ENCODE data around the gene OXA1L.
"Not testable (repeated sequence)": the region's sequence is repeated elsewhere in the genome, so short reads cannot be mapped to it uniquely, and the experiment has no call there.

The OXA1L gene

DNA sequence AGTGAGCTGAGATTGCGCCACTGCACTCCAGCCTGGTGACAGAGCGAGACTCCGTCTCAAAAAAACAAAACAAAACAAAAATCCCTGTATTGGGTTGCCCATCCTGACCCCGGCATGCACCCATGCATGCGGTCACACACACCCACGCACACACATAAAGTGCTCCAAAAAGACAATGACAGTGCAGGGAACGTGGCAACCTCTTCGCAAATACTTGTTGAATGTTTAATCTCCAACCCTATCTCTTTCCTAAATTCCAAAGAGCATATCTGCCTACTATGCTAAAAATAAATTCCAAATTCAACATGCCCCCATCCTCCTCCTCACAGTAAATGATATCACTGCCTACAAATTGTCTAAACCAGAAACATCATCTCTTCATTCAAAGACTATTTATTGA is 35.2 kb downstream of the OXA1L start:
- DNase-seq (ENCODE audit: low read depth), result no peak

DNA sequence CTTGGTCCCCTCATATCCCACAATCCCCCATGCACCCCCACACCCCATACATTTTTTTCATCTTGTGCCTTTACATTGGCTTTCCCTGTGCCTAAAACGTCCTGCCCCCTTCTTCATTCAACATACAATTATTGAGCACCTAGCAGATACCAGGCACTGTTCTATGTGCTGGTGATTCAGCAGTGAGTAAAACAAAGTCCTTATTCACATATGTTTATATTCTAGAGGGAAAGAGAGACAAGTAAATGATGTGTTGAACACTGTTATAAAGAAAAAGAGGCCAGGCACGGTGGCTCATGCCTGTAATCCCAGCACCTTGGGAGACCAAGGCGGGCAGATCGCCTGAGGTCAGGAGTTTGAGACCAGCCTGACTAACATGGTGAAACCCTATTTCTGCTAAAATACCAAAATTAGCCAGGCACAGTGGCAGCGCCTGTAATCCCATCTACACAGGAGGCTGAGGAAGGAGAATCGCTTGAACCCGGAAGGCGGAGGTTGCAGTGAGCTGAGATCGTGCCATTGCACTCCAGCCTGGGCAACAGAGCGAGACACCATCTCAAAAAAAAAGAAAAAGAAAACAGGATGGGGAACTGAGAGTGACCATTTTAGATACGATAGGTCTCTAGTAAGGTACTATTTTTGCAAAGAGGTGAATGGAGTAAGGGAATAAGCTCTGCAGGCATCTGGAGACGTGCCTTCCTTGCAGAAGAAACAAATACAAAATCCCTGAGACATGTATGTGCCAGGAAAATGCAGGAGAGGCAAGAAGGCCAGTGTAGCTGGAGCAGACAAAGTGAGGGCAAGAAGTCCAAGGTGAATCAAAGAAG is 36.6 kb downstream of the OXA1L start:
- DNase-seq (ENCODE audit: low read depth), result no peak

DNA sequence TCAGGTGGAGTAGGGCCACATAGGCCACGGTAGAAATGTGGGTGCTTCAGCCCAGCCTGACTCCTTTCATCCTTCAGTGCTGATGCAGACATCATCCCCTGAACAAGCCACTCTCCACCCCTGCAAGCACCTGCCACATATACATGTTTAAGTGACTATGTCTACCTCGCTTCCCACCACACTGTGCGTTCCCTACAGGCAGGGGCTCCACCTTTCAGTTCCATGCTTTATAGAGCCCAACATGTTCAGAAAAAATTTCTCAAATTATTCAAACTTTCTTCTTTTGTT is 37.1 kb downstream of the OXA1L start:
- no peak for DNase-seq (ENCODE audit: low read depth)

GRCh38 chr14:22805235-22805634 is 38.7 kb downstream of the OXA1L start:
- not testable (repeated sequence) for DNase-seq (ENCODE audit: low read depth)

DNA sequence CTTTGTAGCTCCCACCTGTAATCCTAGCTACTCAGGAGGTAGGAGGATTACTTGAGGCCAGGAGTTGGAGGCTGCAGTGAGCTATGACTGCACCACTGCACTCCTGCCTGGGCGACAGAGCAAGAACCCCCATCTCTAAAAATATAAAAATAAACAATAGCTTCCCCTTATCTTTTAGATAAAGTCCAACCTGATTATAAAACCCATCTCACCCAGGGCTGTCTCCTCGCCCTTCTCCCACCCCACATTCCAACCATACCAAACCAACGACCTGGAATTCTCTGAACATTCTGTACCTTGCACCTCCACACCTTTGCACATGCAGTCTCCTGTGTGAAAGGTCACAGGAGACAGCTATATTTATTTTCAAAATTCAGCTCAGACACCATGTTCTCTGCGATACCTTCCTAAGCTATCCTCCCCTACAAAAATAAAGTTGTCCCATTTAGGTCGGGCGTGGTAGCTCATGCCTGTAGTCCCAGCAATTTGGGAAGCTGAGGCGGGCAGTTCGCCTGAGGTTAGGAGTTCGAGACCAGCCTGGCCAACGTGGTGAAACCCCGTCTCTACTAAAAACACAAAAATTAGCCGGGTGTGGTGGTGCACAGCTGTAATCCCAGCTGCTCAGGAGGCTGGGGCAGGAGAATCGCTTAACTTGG is 41.1 kb downstream of the OXA1L start:
- no peak for DNase-seq (ENCODE audit: low read depth)

DNA sequence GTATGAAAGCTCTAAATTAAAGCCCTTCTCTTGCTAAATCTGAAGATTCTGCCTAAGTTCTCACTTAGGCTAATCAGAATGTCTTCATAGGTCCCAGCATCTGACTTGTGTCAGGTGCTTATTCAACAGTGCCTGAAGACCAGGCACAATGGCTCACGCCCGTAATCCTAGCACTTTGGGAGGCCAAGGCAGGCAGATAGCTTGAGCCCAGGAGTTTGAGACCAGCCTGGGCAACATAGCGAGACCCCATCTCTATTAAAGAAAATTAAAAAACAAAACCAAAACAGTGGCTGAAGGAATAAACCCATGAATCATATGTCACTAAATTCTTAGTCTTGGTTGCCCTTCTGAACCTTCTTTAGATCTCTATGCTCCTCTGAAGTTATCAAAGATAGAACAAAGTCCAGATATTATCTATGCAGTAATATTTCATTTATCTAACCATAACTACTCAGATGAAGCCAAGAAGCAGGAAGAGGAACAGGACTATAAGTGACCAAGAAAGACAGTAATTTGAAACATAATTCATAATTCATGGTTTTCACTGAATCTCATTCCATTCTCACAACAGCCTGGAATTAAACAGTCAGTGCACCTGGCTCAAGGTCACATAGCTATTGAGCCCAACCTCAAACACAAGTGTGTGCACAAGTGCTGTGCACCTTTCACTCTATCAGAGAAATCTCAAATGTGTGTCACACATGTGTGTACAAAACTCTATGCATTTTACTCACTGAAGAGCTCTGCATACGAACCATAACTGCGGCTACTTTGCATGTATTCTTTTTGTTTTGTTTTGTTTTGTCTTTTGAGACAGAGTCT is 42.1 kb downstream of the OXA1L start:
- no peak for DNase-seq (ENCODE audit: low read depth)

DNA sequence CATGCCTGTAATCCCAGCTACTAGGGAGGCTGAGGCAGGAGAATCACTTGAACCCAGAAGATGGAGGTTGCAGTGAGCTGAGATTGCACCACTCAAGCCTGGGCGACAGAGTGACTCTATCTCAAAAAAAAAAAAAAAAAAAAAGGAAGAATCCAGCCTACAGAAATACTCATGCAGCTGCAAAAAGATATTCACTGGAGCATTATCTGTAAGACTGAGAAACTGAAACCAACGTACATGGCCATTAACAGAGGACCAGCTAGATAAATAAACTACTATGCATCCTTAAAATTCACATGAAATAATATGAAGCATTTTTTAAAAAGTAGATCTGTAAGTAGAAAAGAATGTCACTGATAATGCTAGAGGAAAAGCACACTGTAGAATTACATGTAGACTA is 45.2 kb downstream of the OXA1L start:
- DNase-seq (ENCODE audit: low read depth), result no peak

- DNase-seq (ENCODE audit: low read depth), result no peak
These were observed 46.3 kb downstream of the OXA1L start for GRCh38 chr14:22812744-22813143.

GRCh38 chr14:22813145-22813544 is 46.7 kb downstream of the OXA1L start:
- no peak for DNase-seq (ENCODE audit: low read depth)

DNA sequence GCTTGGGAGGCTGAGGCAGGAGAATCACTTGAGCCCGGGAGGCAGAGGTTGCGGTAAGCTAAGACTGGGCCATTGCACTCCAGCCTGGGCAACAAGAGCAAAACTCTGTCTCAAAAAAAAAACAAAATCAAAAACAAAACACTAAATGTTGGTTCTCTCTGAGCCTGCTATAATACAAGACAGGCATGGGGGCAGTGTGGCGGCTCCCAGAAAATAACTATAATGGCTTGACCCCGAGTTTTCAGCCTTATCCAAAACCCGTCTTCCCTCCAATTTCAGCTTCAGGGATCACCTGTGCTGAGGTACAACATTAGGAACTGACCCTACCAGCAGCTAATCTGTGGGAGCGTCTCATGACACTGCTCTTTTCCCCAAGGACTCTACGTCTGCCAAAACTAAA is 47.9 kb downstream of the OXA1L start:
- no peak for DNase-seq (ENCODE audit: low read depth)

DNA sequence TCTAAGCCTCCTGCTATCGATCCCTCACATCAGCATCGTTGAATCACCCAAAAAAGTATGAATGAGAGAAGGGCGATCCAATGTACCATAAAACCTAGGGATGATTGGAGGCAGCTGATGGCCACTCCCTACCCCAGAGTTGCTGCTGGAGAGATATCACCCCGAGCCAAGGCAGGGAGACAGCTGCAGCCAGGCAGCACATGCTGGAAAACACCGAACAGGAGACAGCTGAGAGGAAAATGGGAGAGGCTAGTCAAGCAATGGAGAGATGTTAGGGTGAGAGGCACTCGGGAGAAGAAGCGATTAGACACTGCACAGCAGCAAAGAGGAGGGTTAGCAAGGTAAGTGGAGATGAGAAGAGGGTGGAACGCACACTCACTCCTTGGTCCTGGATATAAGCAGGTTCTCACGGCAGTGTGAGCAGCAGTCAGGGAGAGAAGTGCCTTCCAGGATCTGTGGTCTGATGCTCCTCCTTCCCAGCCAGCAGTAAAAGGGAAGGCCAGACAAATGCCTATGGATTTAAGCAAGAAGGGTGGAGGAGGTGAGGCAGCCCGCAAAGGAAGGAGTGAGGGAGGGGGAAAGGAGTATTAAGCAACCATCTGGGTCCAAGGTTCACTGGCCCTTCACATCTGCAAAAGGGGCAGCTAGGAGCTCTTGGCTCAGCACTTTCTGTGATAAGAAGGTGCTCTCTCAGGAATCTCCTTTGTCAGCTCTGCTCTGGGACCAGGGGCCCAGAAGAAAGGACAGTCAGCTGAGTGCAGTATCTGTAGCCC is 48.6 kb downstream of the OXA1L start, which contains the start of gene SLC7A7:
TSS of gene SLC7A7 (minus strand) at position 495 of the 773 bp plus-strand sequence. CDS start 2,037 bp downstream, outside the sequence.
- no peak for DNase-seq (ENCODE audit: low read depth)

DNA sequence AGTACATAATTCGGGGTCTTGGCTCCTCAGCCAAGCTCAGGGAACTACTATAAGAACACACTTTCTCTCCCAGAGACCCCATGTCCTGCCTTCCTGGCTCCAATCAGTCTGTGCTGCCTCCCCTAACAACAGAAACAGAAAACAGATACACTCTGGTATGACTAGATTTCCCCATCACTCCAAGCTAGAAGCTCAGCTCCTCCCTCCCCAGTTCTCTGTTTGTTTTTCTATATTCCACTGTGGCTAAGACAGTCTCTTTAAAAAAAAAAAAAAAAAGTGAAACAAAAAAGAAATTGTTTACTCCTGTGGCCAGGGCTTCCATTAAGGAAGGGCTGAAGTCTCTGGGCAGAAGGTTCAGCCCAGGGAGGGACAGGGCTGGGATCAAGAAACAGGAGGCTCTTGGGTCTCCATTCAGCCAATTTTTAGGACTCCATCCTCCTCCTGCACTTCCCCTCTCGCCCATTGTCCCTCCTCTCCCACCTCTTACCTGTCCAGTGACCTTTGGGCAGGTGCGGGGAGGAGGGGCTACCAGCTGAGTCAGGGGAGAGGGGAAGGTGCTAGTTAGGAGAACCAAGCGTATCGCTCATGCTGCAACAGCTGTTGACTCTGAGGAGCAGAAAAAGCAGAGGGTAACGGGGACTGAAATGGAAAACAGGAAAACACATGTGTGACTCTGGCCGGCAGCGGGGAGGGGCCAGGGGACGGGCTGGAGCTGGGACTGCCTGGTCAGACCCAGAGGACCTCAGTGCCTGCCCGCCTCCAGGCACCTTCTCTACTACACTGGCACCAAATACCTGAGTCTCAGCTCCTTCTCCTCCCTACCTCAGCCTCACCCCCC is 52.9 kb downstream of the OXA1L start:
- DNase-seq (ENCODE audit: low read depth), result no peak

GRCh38 chr14:22820731-22821130 is 54.2 kb downstream of the OXA1L start:
- no peak for DNase-seq (ENCODE audit: low read depth)

DNA sequence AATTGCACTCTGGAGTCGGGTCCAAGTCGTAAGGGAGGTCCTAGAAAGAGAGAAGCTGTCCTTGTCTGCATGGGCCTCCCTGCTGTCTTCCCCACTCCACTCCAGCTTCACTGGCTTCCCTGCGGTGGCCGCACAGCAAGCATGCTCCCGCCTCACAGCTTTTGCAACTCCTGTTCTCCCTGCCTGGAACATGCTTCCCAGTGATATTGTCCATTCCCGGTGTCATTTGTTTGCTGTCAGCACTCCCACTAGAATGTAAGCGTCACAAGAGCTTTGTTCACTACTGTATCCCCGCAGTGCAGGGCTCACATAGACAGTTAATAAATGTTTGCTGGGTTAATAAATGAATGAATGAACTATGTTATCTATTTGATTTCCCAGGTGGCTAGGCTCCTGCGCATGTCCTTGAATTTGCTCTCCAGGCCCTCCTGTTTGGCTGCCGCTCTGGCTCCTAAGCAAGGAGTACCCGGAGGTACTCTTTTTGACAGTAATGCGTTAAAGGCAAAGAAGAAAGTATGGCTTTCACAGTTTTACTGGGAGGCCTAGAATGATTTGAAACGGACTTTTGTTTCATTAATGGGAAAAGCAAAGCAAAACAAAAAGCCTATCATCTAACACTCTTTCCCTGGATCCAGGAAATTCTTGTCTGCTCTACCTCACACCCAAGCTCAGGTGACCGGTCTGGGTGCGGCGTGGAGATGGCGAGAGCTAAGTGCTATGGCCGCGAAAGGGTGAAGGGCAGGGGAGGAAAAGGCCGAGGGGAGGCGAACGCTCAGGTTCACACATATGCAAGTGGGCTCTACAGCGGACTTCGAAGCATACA is 54.9 kb downstream of the OXA1L start:
- DNase-seq (ENCODE audit: low read depth), result no peak

DNA sequence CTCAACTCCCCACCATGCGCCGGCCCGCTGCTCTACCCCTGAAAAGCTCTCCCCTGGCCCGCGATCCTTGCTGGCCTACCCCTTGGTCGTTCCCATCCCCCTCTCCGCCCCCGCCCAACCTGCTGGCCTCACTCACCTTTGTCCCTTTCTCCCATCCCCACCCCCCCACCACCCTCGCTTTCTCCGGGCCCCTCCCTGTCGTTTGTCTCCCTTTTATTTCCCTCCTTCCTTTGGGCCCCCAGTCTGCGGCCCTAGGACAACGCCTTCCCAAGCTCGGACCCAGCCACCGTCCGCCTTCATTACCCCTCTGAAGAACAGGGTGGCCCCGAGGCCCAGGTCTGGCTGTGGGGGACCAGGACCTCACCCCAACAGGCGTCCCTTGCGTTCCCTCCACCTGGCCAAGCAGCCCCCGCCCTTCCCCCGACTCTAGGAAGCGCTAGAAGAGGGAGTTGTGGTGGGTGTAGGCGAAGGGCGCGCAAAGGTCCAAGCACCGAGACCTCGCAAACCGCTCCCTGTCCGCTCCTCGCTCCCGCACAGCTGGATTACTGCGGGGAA is 55.6 kb downstream of the OXA1L start:
- DNase-seq (ENCODE audit: low read depth), result no peak

Measured in GM04504 (cell line).